ENCODE data around the gene EFCAB11.

The EFCAB11 gene

DNA sequence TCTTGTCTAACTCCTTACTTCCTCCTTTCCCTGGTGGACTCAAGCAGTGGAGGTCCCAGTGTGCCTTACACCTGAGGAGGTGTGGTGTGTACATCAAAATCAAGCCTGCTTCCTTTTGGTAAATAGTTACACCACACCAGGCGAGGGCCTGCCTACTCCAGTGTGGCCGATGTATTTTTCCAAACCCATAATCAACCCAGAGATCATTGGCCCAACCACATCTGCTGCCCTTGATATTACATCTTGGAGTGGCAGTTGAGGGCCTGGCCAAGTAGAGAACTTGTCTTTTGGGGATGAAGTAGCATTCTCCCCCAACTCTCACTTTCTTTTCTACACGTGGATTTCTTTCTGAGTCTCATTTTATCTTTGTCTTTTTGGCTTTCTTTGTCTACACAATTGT is 187.4 kb downstream of the EFCAB11 start:
- DNase-seq (ENCODE audit: low spot score): no peak

DNA sequence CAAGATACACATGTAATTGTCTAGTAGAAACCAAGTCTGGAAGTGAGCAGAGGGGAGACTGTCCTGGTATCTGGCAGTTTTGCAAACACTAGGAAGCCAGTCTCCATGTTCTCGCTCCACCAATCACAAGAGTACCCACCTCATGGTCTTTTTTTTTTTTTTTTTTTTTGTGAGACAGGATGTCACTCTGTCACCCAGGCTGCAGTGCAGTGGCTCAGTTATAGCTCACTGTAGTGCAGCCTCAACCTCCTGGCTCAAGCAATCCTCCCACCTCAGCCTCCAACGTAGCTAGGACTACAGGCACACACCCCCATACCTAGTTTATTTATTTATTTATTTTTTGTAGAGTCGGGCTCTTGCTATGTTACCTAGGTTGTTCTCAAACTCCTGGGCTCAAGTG is 189.2 kb downstream of the EFCAB11 start:
- no peak for DNase-seq (ENCODE audit: low spot score)

- no peak for DNase-seq (ENCODE audit: low spot score)
Observed at GRCh38 chr14:89760086-89760485, 194.4 kb downstream of the EFCAB11 start.

DNA sequence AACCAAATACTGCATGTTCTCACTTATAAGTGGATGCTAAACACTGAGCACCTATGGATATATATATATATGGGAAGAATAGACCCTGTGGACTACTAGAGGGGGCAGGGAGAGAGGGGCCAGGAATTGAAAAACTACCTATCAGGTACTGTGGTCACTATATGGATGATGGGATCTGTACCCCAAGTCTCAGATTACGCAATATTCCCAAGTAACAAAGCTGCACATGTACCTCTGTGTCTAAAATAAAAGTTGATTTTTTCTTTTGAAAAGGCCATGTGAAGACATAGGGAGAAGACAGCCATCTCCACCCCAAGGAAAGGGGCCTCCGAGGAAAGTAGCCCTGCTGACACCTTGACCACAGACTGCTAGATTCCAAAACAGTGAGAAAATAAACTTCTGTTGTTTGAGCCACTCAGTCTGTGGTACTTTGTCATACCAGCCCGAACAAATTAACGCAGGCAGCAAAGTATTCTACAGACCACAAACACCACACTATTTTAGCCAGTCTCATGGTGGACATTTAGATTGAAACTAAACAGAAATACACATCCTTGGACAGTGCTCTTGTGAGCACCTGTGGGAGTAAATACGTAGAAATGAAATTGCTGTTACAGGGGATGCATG is 197.1 kb downstream of the EFCAB11 start:
- DNase-seq (ENCODE audit: low spot score): no peak

- no peak for DNase-seq (ENCODE audit: low spot score)
Observed at GRCh38 chr14:89755816-89756215, 198.7 kb downstream of the EFCAB11 start.

DNA sequence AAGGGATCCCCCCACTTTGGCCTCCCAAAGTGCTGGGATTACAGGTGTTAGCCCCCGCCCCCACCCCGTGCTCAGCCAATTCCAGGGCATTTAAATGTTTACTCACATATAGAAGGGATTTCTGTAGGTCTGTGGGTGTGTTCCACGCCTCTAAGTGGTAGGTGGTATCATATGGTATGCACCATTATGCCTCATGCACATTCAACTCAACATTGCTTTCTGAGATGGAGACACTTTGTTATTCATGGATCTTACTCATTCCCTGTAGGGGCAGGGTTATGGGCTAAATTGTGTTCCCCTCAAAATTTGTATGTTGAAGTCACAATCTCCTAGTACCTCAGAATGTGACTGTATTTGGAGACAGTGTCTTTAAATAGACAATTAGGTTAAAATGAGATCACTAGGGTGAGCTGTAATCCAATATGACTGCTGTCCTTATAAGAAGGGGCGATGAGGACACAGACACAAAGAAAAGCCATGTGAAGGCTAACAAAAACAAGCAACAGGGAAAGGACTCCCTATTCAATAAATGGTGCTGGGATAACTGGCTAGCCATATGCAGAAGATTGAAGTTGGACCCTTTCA is 200.6 kb downstream of the EFCAB11 start:
- no peak for DNase-seq (ENCODE audit: low spot score)

DNA sequence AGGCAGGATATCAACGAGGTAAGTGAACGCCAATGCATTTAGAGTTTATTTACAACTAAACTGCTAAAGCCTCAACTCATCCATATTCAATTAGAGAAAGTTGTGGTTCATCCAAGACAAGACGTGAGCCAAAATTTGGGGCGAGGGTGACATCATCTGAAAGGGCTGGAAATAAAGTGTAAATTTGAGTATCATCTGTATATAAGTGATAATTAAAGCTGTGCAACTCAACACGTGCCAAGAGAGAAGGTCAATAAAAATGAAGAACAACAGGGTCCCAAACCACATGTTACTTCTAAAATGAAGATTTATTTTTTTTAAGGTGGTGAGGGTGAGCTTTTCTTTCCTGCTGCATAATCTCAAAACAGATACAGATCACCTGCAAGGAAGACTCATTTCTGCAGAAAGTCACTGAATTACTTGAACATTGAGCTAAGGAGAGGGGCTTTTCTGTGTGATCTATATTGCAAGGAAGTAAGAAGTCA is 203.6 kb downstream of the EFCAB11 start:
- no peak for DNase-seq (ENCODE audit: low spot score)

DNA sequence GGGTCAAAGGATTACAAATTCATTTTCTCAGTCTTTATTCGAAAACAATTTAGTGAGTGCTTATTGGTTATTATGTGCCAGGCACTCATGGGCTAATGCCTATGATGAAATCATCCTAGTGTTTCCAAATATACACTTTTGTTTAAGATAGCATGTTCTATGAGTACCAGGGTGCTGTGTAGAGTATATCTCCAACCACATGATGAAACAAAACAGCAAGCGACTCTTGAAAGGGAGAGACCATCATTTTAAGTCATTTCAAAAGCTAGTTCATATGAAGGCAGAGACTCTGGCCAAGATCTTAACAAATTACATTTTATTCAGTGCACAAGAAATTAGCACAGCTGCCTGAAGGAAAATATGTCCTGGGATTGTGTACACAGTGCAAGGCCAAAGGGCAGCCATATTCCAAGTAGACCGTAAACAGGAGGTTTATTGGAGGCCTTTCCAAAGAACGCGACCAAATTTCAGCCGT is 204.2 kb downstream of the EFCAB11 start:
- peak; percentile 9 for DNase-seq (ENCODE audit: low spot score)

- DNase-seq (ENCODE audit: low spot score): peak; percentile 16
Observed at GRCh38 chr14:89748004-89748403, 206.5 kb downstream of the EFCAB11 start.

DNA sequence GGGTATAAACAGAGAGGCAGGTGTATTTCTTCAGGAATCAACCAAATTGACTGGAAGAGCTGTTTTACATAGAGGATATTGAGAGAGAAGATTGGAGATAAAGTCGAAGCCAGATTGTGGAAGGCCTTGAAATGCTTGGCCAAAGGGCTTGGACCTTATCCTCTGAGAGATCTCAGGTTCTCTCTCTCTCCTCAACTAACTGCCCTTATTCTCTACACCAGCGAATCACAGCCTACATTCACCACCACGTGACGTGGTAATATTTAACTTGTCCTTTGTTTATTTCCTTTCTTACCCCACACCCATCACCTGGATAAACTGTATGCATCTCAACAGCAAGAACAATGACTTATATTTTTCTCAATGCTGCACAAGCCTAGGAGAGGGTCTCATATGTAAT is 207.4 kb downstream of the EFCAB11 start:
- DNase-seq (ENCODE audit: low spot score): no peak

DNA sequence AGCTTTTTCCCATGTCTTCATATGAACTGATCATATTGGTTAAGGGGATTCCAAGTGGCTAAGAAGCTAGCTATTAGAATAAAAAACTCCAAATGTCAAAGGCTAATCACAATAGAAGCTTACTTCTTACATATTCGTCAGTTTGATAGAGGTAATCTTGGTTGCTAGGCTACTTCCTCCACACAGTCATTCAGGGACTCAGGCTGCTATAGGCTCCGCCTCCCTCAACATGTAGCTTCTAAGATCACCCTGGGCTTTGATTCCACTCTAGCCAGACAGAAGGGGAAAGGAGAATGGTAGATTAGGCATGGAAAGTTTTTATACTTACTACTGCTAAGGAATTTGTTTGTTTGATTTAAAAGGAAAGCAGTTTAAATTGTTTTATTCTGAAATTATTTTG is 207.9 kb downstream of the EFCAB11 start:
- DNase-seq (ENCODE audit: low spot score): no peak

GRCh38 chr14:89746135-89746534 is 208.4 kb downstream of the EFCAB11 start:
- no peak for DNase-seq (ENCODE audit: low spot score)

All from GM03348 (cell line).